BLaER1 treated with 17β-estradiol and CSF1 and Interleukin-3, amounts not matched to agents 10 nM and 100 nM (cell line): ENCODE results near the gene ZNF366.

ENCODE experiments used
- H3K27ac ChIP-seq, 11 experiments: shearing (Covaris generic); formaldehyde crosslinking; 2 replicates each; pipeline ENCODE4 v1.8.1; 2022
- H3K27me3 ChIP-seq, 11 experiments: shearing (Covaris generic); formaldehyde crosslinking; 2 replicates each; pipeline ENCODE4 v1.8.1; 2022
- H3K36me3 ChIP-seq, 11 experiments: shearing (Covaris generic); formaldehyde crosslinking; 2 replicates each; pipeline ENCODE4 v1.8.1; 2022
- H3K4me1 ChIP-seq, 10 experiments: shearing (Covaris generic); formaldehyde crosslinking; 2 replicates each; pipeline ENCODE4 v1.8.1; 2022
- H3K4me2 ChIP-seq, 11 experiments: shearing (Covaris generic); formaldehyde crosslinking; 2 replicates each; pipeline ENCODE4 v1.8.1; 2022
- H3K4me3 ChIP-seq, 10 experiments: shearing (Covaris generic); formaldehyde crosslinking; 2 replicates each; pipeline ENCODE4 v1.8.1; 2022
- H3K9ac ChIP-seq, 11 experiments: shearing (Covaris generic); formaldehyde crosslinking; 2 replicates each; pipeline ENCODE4 v1.8.1; 2022
- H3K9me3 ChIP-seq, 11 experiments: shearing (Covaris generic); formaldehyde crosslinking; replicated peaks in 1 of 11; 2 replicates each; pipeline ENCODE4 v1.8.1; 2022
- H4K20me1 ChIP-seq, 11 experiments: shearing (Covaris generic); formaldehyde crosslinking; 2 replicates each; pipeline ENCODE4 v1.8.1; 2022
- Cebpa-rat ChIP-seq, 11 experiments: shearing (Covaris generic); IDR thresholded peaks; 2 replicates each; pipeline ENCODE4 v1.8.1; 2022

ZNF366 gene

DNA sequence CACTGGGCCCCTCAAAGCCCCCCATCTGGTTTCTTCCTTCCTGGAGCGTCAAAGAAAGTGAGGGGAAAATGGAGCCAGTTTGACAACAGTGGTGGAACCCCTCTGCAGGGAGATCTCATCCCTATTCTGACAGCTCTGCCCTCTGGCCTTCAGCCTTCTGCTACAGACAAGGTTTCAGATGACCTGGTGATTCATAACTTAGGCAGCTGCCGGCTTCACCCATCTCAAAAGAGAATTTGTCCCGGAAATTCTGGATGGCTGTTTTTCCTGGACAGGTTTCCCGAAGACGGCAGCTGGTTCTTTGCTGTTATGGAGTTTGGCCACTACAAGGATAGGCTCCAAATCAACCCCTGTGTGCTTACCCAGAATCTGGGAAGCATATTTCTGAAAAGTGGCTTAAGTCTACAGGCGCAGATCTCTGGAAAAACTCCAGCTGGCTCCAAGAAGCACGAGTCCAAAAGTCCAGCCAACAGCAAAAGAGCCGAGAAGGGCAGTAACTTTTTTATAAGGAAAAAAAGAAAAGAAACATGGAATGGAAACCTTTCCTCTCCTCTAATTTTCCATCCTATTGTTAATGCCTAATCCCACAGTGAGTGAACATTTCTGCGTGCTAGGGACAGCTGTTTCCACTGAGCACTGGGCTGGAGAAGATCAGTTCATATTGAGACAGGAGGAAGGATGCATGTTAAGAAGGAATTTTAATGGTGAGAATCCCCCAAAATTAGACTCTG, 54.5 kb downstream of the ZNF366 start:
- peaks cover 0 to 19% (median 0%) of the 10 kb centered on the region in 11 experiments; a peak in 5 of 22 replicates for H3K9me3 ChIP-seq
- peak overlapping the region in 10 of 11 experiments; percentile 10 to 75 (median 66); a peak in 19 of 22 replicates for H3K9ac ChIP-seq
- H4K20me1 ChIP-seq: no peaks in the 10 kb centered on the region
- no peaks in the 10 kb centered on the region for H3K36me3 ChIP-seq
- H3K4me1 ChIP-seq: peaks cover 29 to 55% (median 42%) of the 10 kb centered on the region in 10 experiments
- H3K4me2 ChIP-seq: peak overlapping the region; percentile 69 to 87 (median 84)
- H3K27me3 ChIP-seq: no peaks in the 10 kb centered on the region
- no peak for TF ChIP-seq Cebpa-rat (IDR thresholded peaks at IDR 0.05)
- peak overlapping the region; percentile 14 to 87 (median 81); a peak in 21 of 22 replicates for H3K27ac ChIP-seq
- H3K4me3 ChIP-seq: peak overlapping the region in 2 of 10 experiments; percentile 25 to 35; a peak in 5 of 20 replicates

DNA sequence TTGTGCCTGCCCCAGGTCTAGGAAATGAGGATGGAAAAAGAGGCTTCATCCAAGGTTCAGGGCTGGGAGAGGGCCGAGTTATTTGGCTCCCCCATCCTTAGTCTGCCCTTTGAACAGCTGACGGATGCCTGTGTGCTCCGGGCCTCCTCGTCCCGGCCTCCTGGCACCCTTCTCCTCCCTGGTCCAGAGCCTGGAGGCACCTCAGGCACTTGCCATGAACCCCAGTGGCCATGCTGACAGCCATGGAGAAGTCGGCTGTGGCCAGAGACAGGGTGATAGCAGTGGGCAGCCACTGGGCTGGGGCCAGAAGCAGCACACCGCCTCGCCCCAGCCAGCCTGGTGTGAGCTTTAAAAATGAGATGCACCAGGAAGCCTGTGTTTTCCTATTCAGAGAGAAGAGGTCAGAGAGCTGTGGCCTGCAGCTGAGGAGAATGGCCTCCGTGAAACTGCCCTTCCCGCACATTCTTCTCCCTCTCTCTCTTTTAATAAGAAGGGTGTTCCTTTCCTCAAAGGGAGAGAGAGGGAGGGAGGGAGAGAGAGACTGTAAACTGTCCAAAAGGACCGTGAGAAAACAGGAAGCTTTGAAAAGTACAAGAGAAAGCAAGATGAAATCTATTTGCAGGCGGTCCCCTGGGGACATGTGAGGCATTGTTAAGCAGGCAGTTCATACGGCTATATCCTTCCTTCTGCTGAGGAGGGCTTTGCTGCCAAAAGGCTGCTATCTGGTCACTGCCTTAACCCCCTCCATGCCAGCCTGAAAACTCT, 55.3 kb downstream of the ZNF366 start:
- peak overlapping the region in 3 of 10 experiments; percentile 19 to 35 (median 25); a peak in 5 of 20 replicates for H3K4me3 ChIP-seq
- peaks cover 29 to 55% (median 42%) of the 10 kb centered on the region in 10 experiments for H3K4me1 ChIP-seq
- no peaks in the 10 kb centered on the region for H3K27me3 ChIP-seq
- H3K4me2 ChIP-seq: peak overlapping the region; percentile 69 to 87 (median 84)
- no peak for TF ChIP-seq Cebpa-rat (IDR thresholded peaks at IDR 0.05)
- H3K9me3 ChIP-seq: peaks cover 0 to 19% (median 0%) of the 10 kb centered on the region in 11 experiments; a peak in 5 of 22 replicates
- H3K36me3 ChIP-seq: no peaks in the 10 kb centered on the region
- H3K27ac ChIP-seq: peak overlapping the region; percentile 14 to 87 (median 81); a peak in 21 of 22 replicates
- peak overlapping the region; percentile 10 to 75 (median 62); a peak in 20 of 22 replicates for H3K9ac ChIP-seq
- H4K20me1 ChIP-seq: no peaks in the 10 kb centered on the region

DNA sequence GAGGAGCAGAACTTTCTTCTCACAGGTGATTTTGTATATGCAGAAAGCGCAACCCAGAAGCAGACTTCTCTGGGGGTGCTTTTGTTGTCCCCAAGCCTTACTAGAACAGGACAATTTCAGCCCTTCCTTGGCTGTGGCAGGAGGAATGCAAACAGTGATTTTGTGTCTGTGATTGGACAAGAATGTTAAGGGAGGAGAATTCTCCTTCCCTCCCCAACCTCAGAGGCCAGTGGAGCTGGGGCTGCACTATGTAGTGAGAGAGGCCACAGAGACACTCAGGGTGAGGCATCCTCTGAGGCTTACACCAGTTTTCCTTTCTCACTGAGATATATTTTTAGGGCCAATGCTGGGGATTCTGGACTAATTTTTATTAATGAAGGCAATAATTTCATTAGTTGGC, 58.8 kb downstream of the ZNF366 start:
- Histone ChIP-seq H3K4me1 (peaks cover 25 to 30% (median 26%) of the 10 kb centered on the region in 10 experiments), H4K20me1 (no peaks in the 10 kb centered on the region), H3K4me2 (no peak overlapping the region), H3K4me3 (no peak overlapping the region), H3K27me3 (no peaks in the 10 kb centered on the region), H3K27ac (no peak overlapping the region), H3K36me3 (no peaks in the 10 kb centered on the region), H3K9me3 (peaks cover 0 to 1% (median 0%) of the 10 kb centered on the region in 11 experiments; a peak in 2 of 22 replicates), H3K9ac (no peak overlapping the region)
- TF ChIP-seq Cebpa-rat (IDR thresholded peaks at IDR 0.05): no peak

DNA sequence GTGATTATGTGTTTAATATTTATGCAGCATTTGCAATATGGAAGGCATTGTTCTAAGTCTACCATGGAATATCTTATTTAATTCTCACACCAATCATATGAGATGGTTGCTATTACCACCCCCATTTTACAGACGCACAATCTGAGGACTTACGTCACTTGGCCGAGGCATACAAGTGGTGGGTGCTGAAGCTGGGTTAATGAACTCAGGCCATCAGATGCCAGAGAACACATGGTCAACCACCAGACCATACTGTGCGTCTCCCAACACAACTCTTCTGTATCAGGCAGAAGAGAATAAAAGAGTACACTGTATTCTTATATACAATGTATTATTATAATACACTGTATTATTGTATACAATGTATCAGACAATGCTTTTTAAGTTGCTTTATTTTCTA, 59.5 kb downstream of the ZNF366 start:
- H3K36me3 ChIP-seq: no peaks in the 10 kb centered on the region
- no peak for TF ChIP-seq Cebpa-rat (IDR thresholded peaks at IDR 0.05)

DNA sequence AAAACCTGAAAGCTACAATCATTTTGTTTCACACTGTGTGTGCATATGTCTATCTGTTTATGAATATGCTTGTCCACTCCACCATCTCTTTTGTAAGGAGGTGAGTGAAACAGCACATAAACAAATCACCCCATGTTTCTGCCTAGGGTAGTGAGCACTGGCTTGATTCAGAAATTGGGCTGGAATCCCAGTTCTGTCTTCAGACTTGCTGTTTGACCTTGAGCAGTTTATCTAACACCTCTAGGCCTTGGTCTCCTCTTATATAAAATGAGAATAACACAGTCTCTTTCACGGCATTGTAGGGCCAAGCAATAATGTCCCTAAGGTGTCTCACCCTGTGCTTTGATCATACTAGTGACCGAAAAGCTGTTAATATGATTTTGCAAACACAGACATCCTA, 61.2 kb downstream of the ZNF366 start:
- Histone ChIP-seq H3K4me2 (no peak overlapping the region), H3K27me3 (no peaks in the 10 kb centered on the region), H3K27ac (no peak overlapping the region), H3K36me3 (no peaks in the 10 kb centered on the region), H3K4me3 (no peak overlapping the region), H3K9ac (no peak overlapping the region), H3K4me1 (peaks cover 1 to 6% (median 2%) of the 10 kb centered on the region in 10 experiments; a peak in 15 of 20 replicates), H4K20me1 (no peaks in the 10 kb centered on the region), H3K9me3 (no peaks in the 10 kb centered on the region; a peak in 1 of 22 replicates)
- no peak for TF ChIP-seq Cebpa-rat (IDR thresholded peaks at IDR 0.05)

More for the DNA sequence above, 59.5 kb downstream of the ZNF366 start:
- Histone ChIP-seq H3K9ac (no peak overlapping the region), H4K20me1 (no peaks in the 10 kb centered on the region), H3K4me1 (peaks cover 19 to 24% (median 20%) of the 10 kb centered on the region in 10 experiments), H3K4me3 (no peak overlapping the region), H3K9me3 (no peaks in the 10 kb centered on the region; a peak in 1 of 22 replicates), H3K27ac (no peak overlapping the region), H3K27me3 (no peaks in the 10 kb centered on the region), H3K4me2 (no peak overlapping the region)

DNA sequence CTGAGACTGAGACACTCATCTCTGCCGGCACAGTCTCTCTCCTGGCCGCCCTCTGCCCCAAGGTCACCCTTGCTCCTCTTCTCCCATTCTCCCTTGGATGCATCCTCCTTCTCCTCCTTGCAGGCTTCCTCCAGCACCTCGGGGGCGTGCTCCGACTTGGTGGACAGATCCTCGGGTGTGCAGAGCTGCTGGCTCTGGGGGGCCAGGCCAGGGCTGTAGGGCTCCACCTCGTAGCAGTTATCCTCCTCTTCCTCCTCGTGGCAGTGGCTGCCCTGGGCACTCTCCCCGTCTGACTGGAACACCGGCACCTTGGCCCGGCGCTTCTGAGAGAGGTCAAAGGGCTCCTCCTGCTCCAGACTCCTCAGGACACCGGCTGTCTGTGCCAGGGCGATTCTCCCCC, 63.3 kb downstream of the ZNF366 start:
- Histone ChIP-seq H3K4me1 (no peaks in the 10 kb centered on the region), H3K27ac (no peak overlapping the region), H3K9ac (no peak overlapping the region), H3K27me3 (no peaks in the 10 kb centered on the region), H3K4me2 (no peak overlapping the region), H3K9me3 (no peaks in the 10 kb centered on the region), H3K4me3 (no peak overlapping the region), H3K36me3 (no peaks in the 10 kb centered on the region), H4K20me1 (no peaks in the 10 kb centered on the region)
- no peak for TF ChIP-seq Cebpa-rat (IDR thresholded peaks at IDR 0.05)

DNA sequence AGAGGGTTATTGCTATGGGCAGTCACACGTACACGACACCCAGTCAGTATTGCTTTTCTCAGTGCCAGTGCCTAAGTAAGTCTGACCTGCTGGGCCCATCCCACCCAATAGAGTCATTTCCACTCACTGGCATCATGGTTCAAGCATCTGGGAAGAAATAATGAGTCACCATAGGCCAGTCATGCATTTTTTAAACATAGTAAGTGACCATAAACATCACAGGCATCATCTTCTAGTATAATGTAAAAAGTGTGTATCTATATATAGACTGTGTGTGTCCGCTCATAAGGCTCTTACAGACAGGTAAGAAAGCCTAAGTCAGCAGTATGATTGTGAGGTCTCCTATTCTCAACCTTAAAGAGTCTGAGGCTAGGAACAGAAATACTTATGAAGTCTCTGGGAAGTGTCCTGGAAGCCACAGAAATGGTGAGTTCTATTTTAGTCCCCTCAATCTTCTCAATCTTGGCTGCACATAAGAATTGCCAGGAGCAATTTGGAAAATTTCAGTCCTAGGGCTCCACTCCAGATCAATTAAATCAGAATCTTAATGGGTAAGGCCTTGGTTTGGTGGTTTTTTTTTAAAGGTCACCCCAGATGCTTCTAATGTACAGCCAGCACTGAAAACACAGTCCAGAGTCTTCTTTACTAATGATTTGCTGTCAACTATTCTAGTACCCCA, 65.2 kb downstream of the ZNF366 start:
- Histone ChIP-seq H3K4me2 (no peak overlapping the region), H3K4me1 (no peaks in the 10 kb centered on the region), H3K36me3 (no peaks in the 10 kb centered on the region), H3K27me3 (no peaks in the 10 kb centered on the region), H4K20me1 (no peaks in the 10 kb centered on the region), H3K9me3 (no peaks in the 10 kb centered on the region), H3K9ac (no peak overlapping the region), H3K4me3 (no peak overlapping the region), H3K27ac (no peak overlapping the region)
- TF ChIP-seq Cebpa-rat (IDR thresholded peaks at IDR 0.05): no peak

DNA sequence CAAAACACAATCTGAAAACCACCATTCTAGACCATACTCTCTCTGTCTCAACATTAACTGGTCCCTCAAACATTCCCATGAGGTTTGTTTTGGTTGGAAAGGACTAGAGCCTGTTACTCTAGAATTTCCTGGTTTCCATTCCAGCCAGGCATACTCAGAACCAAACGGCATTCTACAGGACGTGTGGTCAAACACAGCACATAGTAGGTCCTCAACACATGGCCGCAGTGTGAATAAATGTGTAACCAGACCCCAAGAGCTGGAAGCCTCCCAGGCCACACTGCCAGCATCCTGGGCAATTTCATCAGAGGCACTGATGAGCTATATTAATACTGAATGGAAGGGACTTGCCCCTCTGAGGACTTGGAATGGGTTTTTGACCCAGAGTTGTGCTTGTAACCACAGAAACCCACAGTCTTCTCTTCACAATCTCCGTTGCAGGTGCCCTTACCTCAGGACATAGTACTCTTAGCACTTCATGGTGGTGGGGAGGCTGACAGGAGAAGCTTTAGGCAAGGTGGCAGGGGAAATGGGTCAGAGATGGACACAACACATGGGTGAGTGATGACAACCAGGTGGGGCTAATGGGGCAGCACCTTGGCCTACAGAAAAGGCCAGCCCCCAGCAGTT, 66.0 kb downstream of the ZNF366 start:
- H3K4me2 ChIP-seq: no peak overlapping the region
- H3K9ac ChIP-seq: no peak overlapping the region

More for the DNA sequence above, 66.0 kb downstream of the ZNF366 start:
- H3K27me3 ChIP-seq: no peaks in the 10 kb centered on the region
- no peaks in the 10 kb centered on the region for H3K9me3 ChIP-seq
- H3K36me3 ChIP-seq: no peaks in the 10 kb centered on the region
- TF ChIP-seq Cebpa-rat (IDR thresholded peaks at IDR 0.05): no peak
- H3K4me3 ChIP-seq: no peak overlapping the region
- no peaks in the 10 kb centered on the region for H4K20me1 ChIP-seq
- H3K4me1 ChIP-seq: no peaks in the 10 kb centered on the region
- no peak overlapping the region for H3K27ac ChIP-seq
